A673 (cell line): ENCODE results near the gene VAMP7.
"Not testable (repeated sequence)": the region's sequence is repeated elsewhere in the genome, so short reads cannot be mapped to it uniquely, and the experiment has no call there.

Experiments used
- EZH2 ChIP-seq: fragments of 200-600 bp; sonication (generic); IDR thresholded peaks from 2 replicates; pipeline ENCODE4 v1.6.1; 2017; ENCODE audit warnings: borderline replicate concordance, low read depth, mild to moderate bottlenecking, mixed read lengths, antibody characterized with exemption, low read length; ENCODE audit not compliant: poor library complexity, severe bottlenecking
- TF ChIP-seq, protein P1 (sequence below): fragments of 300-800, 200-600 bp; sonication (generic); conservative IDR thresholded peaks from 2 replicates; pipeline ENCODE4 v1.5.1; 2017; ENCODE audit warnings: low read depth, mild to moderate bottlenecking, antibody characterized with exemption, low read length, moderate library complexity, mixed read lengths

DNA sequence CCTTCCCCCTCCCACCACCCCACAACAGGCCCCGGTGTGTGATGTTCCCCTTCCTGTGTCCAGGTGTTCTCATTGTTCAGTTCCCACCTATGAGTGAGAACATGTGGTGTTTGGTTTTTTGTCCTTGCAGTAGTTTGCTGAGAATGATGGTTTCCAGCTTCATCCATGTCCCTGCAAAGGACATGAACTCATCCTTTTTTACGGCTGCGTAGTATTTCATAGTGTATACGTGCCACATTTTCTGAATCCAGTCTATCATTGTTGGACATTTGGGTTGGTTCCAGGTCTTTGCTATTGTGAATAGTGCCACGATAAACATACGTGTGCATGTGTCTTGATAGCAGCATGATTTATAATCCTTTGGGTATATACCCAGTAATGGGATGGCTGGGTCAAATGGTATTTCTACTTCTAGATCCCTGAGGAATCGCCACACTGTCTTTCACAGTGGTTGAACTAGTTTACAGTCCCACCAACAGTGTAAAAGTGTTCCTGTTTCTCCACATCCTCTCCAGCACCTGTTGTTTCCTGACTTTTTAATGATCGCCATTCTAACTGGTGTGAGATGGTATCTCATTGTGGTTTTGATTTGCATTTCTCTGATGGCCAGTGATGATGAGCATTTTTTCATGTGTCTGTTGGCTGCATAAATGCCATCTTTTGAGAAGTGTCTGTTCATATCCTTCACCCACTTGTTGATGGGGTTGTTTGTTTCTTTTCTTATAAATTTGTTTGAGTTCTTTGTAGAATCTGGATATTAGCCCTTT, 49.9 kb downstream of the VAMP7 start:
- TF ChIP-seq, protein P1, sequence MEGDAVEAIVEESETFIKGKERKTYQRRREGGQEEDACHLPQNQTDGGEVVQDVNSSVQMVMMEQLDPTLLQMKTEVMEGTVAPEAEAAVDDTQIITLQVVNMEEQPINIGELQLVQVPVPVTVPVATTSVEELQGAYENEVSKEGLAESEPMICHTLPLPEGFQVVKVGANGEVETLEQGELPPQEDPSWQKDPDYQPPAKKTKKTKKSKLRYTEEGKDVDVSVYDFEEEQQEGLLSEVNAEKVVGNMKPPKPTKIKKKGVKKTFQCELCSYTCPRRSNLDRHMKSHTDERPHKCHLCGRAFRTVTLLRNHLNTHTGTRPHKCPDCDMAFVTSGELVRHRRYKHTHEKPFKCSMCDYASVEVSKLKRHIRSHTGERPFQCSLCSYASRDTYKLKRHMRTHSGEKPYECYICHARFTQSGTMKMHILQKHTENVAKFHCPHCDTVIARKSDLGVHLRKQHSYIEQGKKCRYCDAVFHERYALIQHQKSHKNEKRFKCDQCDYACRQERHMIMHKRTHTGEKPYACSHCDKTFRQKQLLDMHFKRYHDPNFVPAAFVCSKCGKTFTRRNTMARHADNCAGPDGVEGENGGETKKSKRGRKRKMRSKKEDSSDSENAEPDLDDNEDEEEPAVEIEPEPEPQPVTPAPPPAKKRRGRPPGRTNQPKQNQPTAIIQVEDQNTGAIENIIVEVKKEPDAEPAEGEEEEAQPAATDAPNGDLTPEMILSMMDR, result not testable (repeated sequence)
- not testable (repeated sequence) for TF ChIP-seq EZH2
